ENCODE measurements around the gene TP53I13.

TP53I13 gene

DNA sequence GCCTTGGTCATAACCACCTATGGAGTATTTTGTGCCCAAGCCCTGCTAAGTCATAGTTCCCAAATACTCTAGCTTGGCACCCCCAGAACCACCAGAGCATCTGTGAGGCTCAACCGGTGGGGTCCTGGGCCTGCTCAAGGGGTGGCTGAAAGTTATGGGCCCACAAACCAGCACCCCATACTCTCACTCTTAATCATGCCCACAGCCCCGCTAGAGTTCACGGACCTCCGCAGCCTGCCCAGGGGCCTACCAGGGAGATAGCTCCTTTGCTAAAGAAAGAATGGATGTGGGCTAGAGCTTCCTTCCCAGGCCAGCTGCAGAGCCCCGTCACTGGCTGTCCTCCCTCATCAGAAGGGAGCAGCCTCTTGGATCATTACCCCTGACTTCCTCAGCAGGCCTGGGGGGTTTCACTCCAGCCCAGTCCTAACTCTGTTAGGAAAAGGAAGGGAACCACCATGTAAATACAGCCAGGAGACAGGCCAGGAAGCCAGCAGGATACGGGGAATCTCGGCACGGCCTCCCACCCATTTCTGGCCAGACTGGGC is 19.6 kb downstream of the TP53I13 start:
- TF ChIP-seq, protein P1, sequence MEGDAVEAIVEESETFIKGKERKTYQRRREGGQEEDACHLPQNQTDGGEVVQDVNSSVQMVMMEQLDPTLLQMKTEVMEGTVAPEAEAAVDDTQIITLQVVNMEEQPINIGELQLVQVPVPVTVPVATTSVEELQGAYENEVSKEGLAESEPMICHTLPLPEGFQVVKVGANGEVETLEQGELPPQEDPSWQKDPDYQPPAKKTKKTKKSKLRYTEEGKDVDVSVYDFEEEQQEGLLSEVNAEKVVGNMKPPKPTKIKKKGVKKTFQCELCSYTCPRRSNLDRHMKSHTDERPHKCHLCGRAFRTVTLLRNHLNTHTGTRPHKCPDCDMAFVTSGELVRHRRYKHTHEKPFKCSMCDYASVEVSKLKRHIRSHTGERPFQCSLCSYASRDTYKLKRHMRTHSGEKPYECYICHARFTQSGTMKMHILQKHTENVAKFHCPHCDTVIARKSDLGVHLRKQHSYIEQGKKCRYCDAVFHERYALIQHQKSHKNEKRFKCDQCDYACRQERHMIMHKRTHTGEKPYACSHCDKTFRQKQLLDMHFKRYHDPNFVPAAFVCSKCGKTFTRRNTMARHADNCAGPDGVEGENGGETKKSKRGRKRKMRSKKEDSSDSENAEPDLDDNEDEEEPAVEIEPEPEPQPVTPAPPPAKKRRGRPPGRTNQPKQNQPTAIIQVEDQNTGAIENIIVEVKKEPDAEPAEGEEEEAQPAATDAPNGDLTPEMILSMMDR (IDR thresholded peaks at IDR 0.05; ENCODE audit: low read depth, low read length) = no peak
- TF ChIP-seq, protein P2, sequence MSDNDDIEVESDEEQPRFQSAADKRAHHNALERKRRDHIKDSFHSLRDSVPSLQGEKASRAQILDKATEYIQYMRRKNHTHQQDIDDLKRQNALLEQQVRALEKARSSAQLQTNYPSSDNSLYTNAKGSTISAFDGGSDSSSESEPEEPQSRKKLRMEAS (IDR thresholded peaks at IDR 0.05; ENCODE audit: low read depth, low read length) = no peak
- no peak for TF ChIP-seq MYC (IDR thresholded peaks at IDR 0.05; ENCODE audit: low read depth, low read length)
- TF ChIP-seq POLR2A (IDR thresholded peaks at IDR 0.05; ENCODE audit: extremely low read depth, insufficient read length) = no peak
- no peak for DNase-seq (ENCODE audit: low read depth)
- H3K4me3 ChIP-seq (ENCODE audit: low read depth, low read length) = peak overlapping the region; percentile 75

DNA sequence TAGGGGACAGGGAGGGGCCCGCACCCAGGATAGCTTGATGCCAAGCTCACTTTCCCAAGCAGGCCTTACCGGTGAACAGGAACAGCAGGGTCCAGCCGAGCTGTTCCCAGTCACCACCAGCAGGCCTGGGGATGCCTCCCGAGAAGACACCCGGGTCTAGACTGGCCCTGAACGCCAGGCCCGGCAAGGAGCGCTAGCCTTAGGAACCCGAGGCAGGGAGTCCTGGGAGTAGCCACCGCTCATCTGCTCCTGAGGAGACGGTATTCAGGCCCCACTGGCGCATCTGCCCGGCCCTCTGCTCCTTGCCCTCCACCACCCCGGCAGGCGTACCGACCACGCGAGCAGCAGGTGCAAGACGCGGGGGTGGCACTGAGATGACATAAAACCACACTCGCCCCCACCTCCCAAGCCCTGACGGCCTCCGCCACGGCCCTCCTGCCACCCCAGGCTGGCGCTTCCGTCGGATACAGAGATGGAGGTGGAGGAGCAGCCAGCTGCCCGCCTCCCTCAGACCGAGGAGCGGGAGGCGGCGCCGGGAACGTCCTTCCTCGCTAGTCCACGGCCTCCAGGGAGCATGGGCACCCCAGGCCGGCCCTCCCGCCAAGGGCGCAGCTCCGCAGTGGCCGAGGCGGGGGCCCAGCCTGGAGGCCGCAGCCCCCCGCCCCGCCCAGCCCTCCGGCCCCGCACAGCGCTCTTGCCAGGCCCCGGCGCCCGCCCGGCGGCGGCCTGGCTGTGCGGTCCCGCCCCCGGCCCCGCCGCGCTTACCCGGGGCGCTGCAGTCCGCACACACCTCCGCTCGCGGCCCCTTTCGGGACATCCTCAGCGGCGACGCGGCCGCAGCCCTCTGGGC is 20.3 kb downstream of the TP53I13 start:
- TF ChIP-seq POLR2A (IDR thresholded peaks at IDR 0.05; ENCODE audit: extremely low read depth, insufficient read length) (no peak), MYC (IDR thresholded peaks at IDR 0.05; ENCODE audit: low read depth, low read length) (peak; percentile 46; the same call in 1 of the 2 replicates)
- TF ChIP-seq, protein P1 (IDR thresholded peaks at IDR 0.05; ENCODE audit: low read depth, low read length) = no peak
- TF ChIP-seq, protein P2 (IDR thresholded peaks at IDR 0.05; ENCODE audit: low read depth, low read length) = peak; percentile 69
- peak; percentile 69 for DNase-seq (ENCODE audit: low read depth)
- peak overlapping the region; percentile 75 for H3K4me3 ChIP-seq (ENCODE audit: low read depth, low read length)

DNA sequence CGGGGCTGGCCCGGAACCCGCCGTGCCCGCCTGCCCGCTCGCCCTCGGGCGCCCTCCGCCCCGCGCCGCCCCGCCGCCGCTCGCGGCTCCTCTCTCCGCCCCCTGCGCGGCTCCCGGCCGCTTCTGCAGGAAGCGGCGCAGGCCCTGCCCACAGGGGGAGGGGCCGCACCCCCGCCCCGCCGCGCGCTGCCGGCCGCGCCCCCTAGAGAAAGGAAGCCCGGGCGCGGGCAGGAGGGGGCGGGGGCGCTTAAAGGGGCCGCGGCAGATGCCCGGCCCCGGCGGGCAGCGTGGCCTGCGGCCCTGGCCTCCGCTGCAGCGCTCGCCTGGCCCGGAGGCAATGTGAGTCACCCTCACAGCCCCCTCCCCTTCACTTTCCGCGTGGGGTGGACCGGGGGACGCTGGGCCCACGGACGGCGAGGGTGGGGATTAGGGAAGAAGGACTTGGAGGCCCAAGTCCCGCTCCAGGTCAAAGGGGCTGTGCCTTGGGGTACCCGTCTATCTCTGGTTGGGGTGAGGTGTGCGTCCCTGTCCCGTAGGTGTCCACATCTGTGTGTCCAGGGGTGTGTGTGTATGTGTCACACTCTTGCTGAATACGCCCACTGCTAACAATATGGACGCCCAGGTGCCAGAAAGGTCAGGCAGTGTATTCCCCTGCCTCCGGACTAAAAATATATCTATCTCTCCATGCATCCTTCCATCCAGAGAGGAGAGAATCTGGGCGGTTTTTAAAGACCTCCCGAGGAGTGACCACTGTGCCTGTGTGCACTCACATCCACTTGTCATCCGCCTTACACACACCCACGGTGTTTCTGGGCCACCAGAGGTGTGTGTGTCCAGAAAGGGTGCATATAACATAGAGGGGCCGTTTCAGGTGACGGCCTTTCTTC is 21.3 kb downstream of the TP53I13 start, which contains the start of gene GIT1:
GIT1 (minus strand) TSS at position 125 of the 887 bp plus-strand sequence. CDS start 270 bp downstream, outside the sequence.
- H3K4me3 ChIP-seq (ENCODE audit: low read depth, low read length) = peak within 1 kb of the TSS; percentile 75
- DNase-seq (ENCODE audit: low read depth) = peak; percentile 92
- peak; percentile 60 for TF ChIP-seq POLR2A (IDR thresholded peaks at IDR 0.05; ENCODE audit: extremely low read depth, insufficient read length)
- TF ChIP-seq, protein P1 (IDR thresholded peaks at IDR 0.05; ENCODE audit: low read depth, low read length) = no peak

DNA sequence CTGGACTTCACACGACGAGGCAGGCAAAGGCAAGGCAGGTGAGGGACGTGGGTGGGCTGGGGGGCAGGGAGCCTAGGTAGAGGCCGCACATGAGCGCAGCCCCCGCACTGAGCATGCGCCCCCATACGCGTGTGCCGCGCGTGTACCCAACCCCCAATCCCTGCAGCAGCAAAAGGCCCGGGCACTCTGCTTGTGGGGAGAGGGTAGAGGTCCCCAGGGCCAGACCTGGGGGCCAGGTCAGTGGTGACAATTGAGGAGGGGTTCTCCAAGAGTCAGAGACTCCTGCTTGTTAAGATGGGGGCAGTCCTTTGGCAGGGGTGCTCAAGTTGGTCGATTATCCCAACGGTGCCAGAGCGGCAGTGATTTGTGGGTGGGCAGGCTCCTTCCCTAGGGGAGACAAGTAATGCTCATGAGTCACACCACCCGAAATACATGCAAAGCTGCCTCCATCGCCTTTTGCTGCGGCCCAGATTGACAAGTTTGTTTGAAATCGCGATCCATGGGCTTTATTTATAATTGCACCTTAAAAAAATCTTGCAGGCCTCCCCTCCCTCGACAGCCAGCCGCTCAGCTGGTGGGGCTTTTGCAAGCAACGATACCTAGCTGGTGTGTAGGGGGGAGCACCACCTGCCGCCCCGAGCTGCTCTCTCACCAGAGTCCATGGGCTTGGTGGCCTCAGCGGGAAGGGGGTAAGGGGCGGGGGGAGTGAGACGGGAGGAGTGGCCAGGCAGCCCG is 22.1 kb downstream of the TP53I13 start:
- peak overlapping the region; percentile 63 for H3K4me3 ChIP-seq (ENCODE audit: low read depth, low read length)
- DNase-seq (ENCODE audit: low read depth) = peak; percentile 56
- TF ChIP-seq, protein P1 (IDR thresholded peaks at IDR 0.05; ENCODE audit: low read depth, low read length) = no peak
- TF ChIP-seq, protein P2 (IDR thresholded peaks at IDR 0.05; ENCODE audit: low read depth, low read length) = no peak
- TF ChIP-seq POLR2A (IDR thresholded peaks at IDR 0.05; ENCODE audit: extremely low read depth, insufficient read length) = no peak
- TF ChIP-seq MYC (IDR thresholded peaks at IDR 0.05; ENCODE audit: low read depth, low read length) = no peak

DNA sequence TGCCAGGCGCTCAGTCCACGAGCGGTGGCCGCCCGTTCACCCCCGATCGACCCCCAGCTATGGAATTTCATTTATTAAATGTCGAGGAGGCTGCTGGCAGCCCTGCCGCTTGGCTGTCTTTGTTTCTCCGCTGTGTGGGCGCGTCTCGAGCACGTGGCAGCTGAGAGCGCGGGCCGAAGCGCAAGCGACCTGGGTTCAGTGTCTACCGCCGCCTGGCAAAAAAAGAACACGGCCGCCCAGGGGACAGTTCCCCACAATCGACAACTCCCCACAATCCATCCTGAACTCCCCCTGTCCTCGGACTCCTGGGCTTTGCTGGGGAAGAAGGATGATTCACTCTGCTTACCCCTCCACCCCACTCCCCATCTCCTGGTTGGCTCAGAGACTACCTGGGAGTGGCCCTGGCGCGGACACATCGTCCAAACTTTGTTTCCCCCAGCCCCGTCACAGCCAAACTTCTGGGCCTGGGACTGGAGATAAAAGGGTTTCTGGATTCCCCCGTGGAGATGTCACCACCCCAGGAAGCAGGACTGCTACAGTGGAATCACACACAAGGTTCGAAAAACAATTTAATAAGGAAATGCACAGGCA is 22.7 kb downstream of the TP53I13 start:
- no peak for DNase-seq (ENCODE audit: low read depth)
- peak overlapping the region; percentile 63 for H3K4me3 ChIP-seq (ENCODE audit: low read depth, low read length)
- peak; percentile 87 for TF ChIP-seq MYC (IDR thresholded peaks at IDR 0.05; ENCODE audit: low read depth, low read length)
- TF ChIP-seq, protein P2 (IDR thresholded peaks at IDR 0.05; ENCODE audit: low read depth, low read length) = peak; percentile 93
- TF ChIP-seq, protein P1 (IDR thresholded peaks at IDR 0.05; ENCODE audit: low read depth, low read length) = no peak
